Dermis microvascular lymphatic vessel endothelial cell (primary cell): ENCODE measurements around the gene IGFBP7. TPM values are rescaled to one million over a fixed set of nuclear protein-coding genes. Genes with fewer than 3 reads are reported as not detected.

Experiments
- DNase-seq, 2 donors: peaks; one replicate each; pipeline versions ENCODE4 v3.0.0 to v3.0.0-alpha.2; 2010; ENCODE audit warnings: low read depth in 2 of 2
- total RNA-seq: library from RNA; depleted of rRNA; stranded (reverse); fragments of >200 nt; gene quantifications from 2 replicates; pipeline ENCODE4 v1.2.1, GENCODE V29; 2014

Gene IGFBP7
- total RNA-seq, 1 donor from 2014 or later: 598 TPM

DNA sequence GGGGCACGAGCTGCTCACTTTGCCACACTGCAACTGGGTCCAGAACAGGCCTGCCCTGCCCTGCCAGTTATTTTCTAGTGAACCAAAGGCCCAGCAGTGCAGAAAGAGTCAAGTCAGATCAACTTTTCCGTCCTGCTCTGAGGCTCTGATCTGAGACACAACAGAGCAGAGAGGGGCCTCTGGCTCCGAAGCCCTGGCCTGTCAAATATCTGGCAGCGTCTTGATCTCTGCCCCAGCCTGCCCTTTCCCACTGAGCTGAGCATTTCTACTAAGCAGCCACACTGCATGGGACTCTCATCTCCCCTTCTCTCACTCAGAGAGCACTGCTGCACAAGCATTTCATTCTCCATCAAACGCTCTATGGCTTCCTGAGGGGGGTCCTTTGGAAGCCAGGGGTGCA lies 11.8 kb downstream of the IGFBP7 start:
- no peak for DNase-seq

DNA sequence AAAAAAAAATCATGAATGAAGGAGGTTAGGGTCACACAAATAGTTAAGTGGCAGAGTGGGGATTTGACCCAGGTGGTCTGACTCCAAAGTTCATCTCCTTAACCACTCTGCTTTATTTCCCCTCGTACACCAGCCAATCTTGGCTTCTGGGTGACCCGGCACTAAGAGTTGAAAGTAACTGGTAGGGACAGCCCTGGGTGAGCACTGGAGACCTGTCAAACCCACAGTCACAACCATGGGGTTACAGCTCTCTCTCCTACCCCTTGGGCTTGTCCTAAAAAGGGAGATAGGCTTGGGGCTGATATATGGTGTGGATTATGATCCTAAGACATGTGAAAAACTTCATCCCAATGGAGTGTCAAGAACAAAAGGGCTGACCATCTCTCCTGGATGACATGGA lies 12.5 kb downstream of the IGFBP7 start:
- no peak for DNase-seq

- DNase-seq: no peak
These were observed 14.2 kb downstream of the IGFBP7 start for GRCh38 chr4:57095956-57096355.

- no peak for DNase-seq
These were observed 14.9 kb downstream of the IGFBP7 start for GRCh38 chr4:57095245-57095644.

DNA sequence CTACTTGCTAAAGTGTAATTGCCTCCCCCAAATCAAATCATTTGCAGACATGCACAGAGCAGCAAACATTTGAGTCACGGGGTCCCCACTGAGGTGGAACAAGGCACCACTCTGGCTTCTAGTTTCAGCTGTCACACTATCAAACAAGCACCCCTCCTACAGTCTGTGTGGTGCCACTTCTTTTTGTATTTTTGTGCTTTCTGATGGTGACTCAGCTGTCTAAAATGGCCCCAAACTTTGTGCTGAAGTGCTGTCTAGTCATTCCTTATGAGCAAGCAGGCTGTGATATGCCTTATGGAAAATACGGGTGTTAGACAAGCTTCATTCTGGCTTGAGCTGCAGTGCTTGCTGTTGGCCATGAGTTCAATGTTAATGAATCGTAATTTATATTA lies 15.4 kb downstream of the IGFBP7 start:
- no peak for DNase-seq

GRCh38 chr4:57093845-57094831 lies 16.0 kb downstream of the IGFBP7 start:
- no peak for DNase-seq

DNA sequence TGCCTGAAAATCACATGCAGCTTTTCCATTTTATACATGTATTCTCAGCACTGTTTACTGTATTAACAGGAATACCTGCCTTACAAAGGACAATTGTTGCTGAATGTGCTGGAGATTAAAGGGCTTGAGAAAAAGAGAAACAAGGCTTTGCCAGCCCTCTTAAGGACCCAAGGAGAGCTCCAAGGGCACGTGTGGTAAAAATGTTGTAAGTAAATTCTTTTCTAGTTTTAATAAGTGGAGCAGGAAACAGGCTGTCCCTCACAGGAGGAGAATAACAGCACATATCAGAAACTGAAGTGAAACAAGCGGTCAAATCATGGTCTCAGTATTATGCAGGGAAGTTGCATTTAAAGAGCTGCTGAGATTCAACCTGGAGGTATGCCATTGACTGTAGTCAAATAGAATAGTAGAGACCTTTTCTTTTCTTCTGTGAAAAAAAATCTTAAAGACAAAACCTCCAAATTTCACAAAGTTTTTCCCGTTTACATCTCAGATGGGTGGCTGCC lies 18.5 kb downstream of the IGFBP7 start:
- no peak for DNase-seq

DNA sequence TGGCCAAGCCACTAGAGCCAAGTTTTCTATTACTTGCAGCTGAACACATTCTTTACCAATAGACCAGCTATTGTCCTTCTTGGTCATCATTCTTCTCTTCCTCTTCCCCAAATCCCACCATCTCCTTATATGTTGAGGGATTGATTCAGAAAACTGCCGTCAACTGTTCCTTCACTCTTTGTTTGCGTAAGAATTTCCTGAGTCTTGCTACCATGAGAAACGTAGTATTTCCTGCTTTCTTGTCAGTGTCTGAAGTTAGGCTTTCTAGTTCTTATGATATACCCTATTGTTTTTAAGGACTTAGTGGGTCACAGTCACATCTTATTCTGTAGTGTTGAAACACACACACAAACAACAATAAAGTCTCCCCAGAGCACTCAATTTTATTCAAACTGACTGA lies 20.1 kb downstream of the IGFBP7 start:
- DNase-seq: peak in 1 of 2 donors; percentile 57

DNA sequence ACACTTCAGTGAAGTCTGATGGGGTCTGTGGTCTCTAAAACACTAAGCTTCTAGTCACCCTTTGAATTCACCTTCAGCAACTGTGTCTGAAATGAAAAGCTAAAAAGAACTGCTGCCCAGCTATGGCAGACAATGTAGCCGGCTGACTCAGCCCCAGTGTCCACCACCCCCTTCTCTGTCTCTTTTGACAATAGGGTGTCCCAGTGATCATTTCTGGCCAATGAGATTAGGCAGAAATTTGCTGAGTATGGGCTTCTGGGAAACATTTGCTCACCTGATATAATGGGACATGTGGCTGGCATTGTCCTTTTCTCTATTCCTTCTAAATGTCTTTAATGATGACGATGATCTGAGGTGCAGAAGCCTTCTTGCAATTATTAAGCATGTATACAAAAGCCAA lies 20.6 kb downstream of the IGFBP7 start:
- peak in 1 of 2 donors; percentile 46 for DNase-seq

DNA sequence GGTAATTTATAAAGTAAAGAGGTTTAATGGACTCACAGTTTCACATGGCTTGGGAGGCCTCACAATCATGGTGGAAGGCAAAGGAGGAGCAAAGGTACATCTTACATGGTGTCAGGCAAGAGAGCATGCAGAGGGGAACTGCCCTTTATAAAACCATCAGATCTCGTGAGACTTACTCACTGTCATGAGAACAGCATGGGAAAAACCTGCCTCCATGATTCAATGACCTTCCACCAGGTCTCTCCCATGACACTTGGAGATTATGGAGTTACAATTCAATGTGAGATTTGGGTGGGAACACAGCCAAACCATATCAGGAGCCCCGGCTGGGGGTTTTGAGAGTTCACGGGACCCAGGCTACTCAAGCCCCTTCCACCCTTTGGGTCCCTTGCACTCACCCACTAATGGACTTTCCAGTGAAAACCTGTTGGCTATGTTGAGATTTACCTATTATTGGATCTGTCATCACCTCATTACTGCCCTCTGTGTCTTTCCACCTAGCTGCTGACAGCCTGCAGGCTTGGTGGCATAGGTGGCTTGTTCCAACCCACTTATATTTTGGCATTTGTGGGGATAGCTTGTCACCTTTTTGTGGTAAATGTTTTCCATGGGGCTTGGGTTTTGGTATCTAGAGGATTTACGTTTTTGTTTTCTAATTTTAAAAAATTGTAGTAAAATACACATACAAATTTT lies 24.0 kb downstream of the IGFBP7 start:
- no peak for DNase-seq

- DNase-seq: no peak
These were observed 24.9 kb downstream of the IGFBP7 start for GRCh38 chr4:57085278-57085677.

- no peak for DNase-seq
These were observed 25.8 kb downstream of the IGFBP7 start for GRCh38 chr4:57084360-57084759.

- DNase-seq: no peak
These were observed 27.1 kb downstream of the IGFBP7 start for GRCh38 chr4:57083090-57083489.

GRCh38 chr4:57081651-57082621 lies 28.2 kb downstream of the IGFBP7 start:
- no peak for DNase-seq

GRCh38 chr4:57080781-57081650 lies 29.2 kb downstream of the IGFBP7 start:
- peak; percentile 51 to 97 for DNase-seq

- DNase-seq: peak; percentile 50 to 81
These were observed 31.3 kb downstream of the IGFBP7 start for GRCh38 chr4:57078685-57079521.

GRCh38 chr4:57077550-57078343 lies 32.4 kb downstream of the IGFBP7 start:
- peak in 1 of 2 donors; percentile 81 for DNase-seq

DNA sequence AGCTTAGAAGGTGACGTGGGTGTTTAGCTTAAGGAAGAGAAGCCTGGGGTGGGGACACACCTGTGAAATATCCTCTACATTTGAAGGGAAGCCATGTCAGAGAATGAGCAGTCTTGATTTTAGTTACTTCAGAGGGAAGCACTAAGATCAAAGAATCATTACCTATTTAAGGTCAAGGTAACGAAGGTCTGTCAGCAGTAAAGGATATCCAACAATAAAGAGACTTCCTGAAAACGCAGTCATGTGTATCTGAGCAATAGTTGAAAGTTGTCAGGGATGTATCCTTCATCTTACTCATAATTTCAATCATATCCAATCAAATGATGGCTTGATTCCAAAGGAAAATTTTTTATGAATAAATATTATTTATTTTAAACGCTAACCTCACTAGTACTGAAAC lies 33.5 kb downstream of the IGFBP7 start:
- DNase-seq: peak in 1 of 2 donors; percentile 68
